Breast epithelium (tissue), 4 donors: ENCODE data around the gene KHSRP. TPM values are rescaled to one million over a fixed set of nuclear protein-coding genes. Genes with fewer than 3 reads are reported as not detected.

Source experiments
- DNase-seq, 2 donors: peaks; one replicate each; pipeline ENCODE4 v3.0.0-alpha.2; 2019; ENCODE audit warnings: low spot score in 2 of 2
- H3K27ac ChIP-seq, 2 donors: fragments of 200-600 bp; sonication (generic) in 1 of 2; one replicate each; pipeline ENCODE4 v1.5.1; 2016 to 2019; ENCODE audit warnings: mild to moderate bottlenecking in 1 of 2
- H3K27me3 ChIP-seq, 2 donors: fragments of 200-600 bp; sonication (generic) in 1 of 2; one replicate each; pipeline versions ENCODE4 v1.5.1 to v1.6.0; 2017 to 2019; ENCODE audit warnings: control low read depth in 1 of 2, mild to moderate bottlenecking in 1 of 2
- H3K36me3 ChIP-seq: fragments of 200-600 bp; one replicate; pipeline ENCODE4 v1.5.1; 2019
- H3K4me1 ChIP-seq, 2 donors: fragments of 200-600 bp; sonication (generic); one replicate each; pipeline ENCODE4 v1.5.1; 2016 to 2019; ENCODE audit warnings: control low read depth in 1 of 2
- H3K4me3 ChIP-seq, 3 donors: fragments of 200-600 bp; sonication (generic); 1 replicate in 2 of 3; 2 replicates in 1 of 3; pipeline ENCODE4 v1.5.1; 2016 to 2019; ENCODE audit warnings: mild to moderate bottlenecking in 3 of 3, moderate library complexity in 2 of 3
- H3K9me3 ChIP-seq, 2 donors: fragments of 200-600 bp; sonication (generic) in 1 of 2; one replicate each; pipeline ENCODE4 v1.5.1; 2016 to 2019; ENCODE audit warnings: control low read depth in 1 of 2
- CTCF ChIP-seq, 3 donors: fragments of 450-650 bp; IDR thresholded peaks; one replicate each; pipeline ENCODE4 v1.5.1; 2016 to 2017; ENCODE audit warnings: antibody characterized with exemption in 3 of 3, mild to moderate bottlenecking in 3 of 3, moderate library complexity in 3 of 3
- POLR2A ChIP-seq: fragments of 450-650 bp; IDR thresholded peaks from one replicate; pipeline ENCODE4 v1.6.1; 2016; ENCODE audit warnings: antibody characterized with exemption, mild to moderate bottlenecking, moderate library complexity
- POLR2AphosphoS5 ChIP-seq, 3 donors: sonication (generic); formaldehyde crosslinking; IDR thresholded peaks; one replicate each; pipeline ENCODE4 v1.6.1; 2017; ENCODE audit warnings: antibody characterized with exemption in 3 of 3
- intact Hi-C: fragments of 100-400 bp; cut with DNase I; formaldehyde crosslinking; loops from one replicate; pipeline ENCODE4 v1.15.1; 2023; ENCODE audit warnings: low total_unique reads
- total RNA-seq, 3 donors: library from RNA; depleted of rRNA; stranded (reverse); fragments of >200 nt; gene quantifications; one replicate each; pipeline ENCODE4 v1.1.0, GENCODE V29; 2016

Gene KHSRP
- total RNA-seq, 3 donors from 2014 or later: 71.4 to 76.1 (median 73.0) TPM

GRCh38 chr19:6415591-6416190, 8.9 kb downstream of the KHSRP start:
- Histone ChIP-seq H3K4me3 (no peak overlapping the region), H3K9me3 (no peaks in the 10 kb centered on the region), H3K27me3 (no peaks in the 10 kb centered on the region), H3K4me1 (no peaks in the 10 kb centered on the region), H3K27ac (no peak overlapping the region), H3K36me3 (peaks cover 27% of the 10 kb centered on the region)
- intact Hi-C loops: no loop called here
- DNase-seq: no peak
- TF ChIP-seq CTCF (IDR thresholded peaks at IDR 0.05): no peak
- TF ChIP-seq POLR2AphosphoS5 (IDR thresholded peaks at IDR 0.05): no peak
- TF ChIP-seq POLR2A: no peak

GRCh38 chr19:6414793-6415590, 9.6 kb downstream of the KHSRP start:
- H3K27me3 ChIP-seq: no peaks in the 10 kb centered on the region
- peaks cover 27% of the 10 kb centered on the region for H3K36me3 ChIP-seq
- H3K9me3 ChIP-seq: no peaks in the 10 kb centered on the region
- no peak for DNase-seq
- H3K4me3 ChIP-seq: no peak overlapping the region
- no peak for TF ChIP-seq POLR2A
- TF ChIP-seq POLR2AphosphoS5 (IDR thresholded peaks at IDR 0.05): no peak
- no peak for TF ChIP-seq CTCF (IDR thresholded peaks at IDR 0.05)
- intact Hi-C loops: no loop called here
- H3K27ac ChIP-seq: no peak overlapping the region
- no peaks in the 10 kb centered on the region for H3K4me1 ChIP-seq

- no peak overlapping the region for H3K27ac ChIP-seq
- no peak for DNase-seq
- H3K4me3 ChIP-seq: no peak overlapping the region
- no peaks in the 10 kb centered on the region for H3K27me3 ChIP-seq
- H3K4me1 ChIP-seq: no peaks in the 10 kb centered on the region
- H3K9me3 ChIP-seq: no peaks in the 10 kb centered on the region
- intact Hi-C loops: no loop called here
- peaks cover 27% of the 10 kb centered on the region for H3K36me3 ChIP-seq
- no peak for TF ChIP-seq CTCF (IDR thresholded peaks at IDR 0.05)
- TF ChIP-seq POLR2AphosphoS5 (IDR thresholded peaks at IDR 0.05): no peak
- no peak for TF ChIP-seq POLR2A
Observed at GRCh38 chr19:6413721-6414643, 10.6 kb downstream of the KHSRP start.

GRCh38 chr19:6413291-6413690, 11.3 kb downstream of the KHSRP start:
- Histone ChIP-seq H3K9me3 (no peaks in the 10 kb centered on the region), H3K36me3 (peaks cover 27% of the 10 kb centered on the region), H3K27ac (no peak overlapping the region), H3K4me3 (no peak overlapping the region), H3K4me1 (no peaks in the 10 kb centered on the region), H3K27me3 (no peaks in the 10 kb centered on the region)
- TF ChIP-seq POLR2AphosphoS5 (IDR thresholded peaks at IDR 0.05) (no peak), POLR2A (no peak), CTCF (IDR thresholded peaks at IDR 0.05) (no peak)
- intact Hi-C loops: no loop called here
- DNase-seq: no peak
